GM23338 (cell line): ENCODE data around the gene LCN6. TPM values are rescaled to one million over a fixed set of nuclear protein-coding genes. Genes with fewer than 3 reads are reported as not detected.

Experiments used
- ATAC-seq: fragments of 200-7000 bp; cut with Tn5 transposase; 3 replicates; pipeline ENCODE4 v1.9.1; 2020
- DNase-seq: peaks from one replicate; pipeline ENCODE4 v3.0.0-alpha.2; 2015; ENCODE audit warnings: low spot score
- H2AFZ ChIP-seq: fragments of 200-600 bp; sonication (generic); 2 replicates; pipeline ENCODE4 v1.8.0; 2016; ENCODE audit warnings: antibody characterized with exemption, mild to moderate bottlenecking, moderate library complexity
- H3F3A ChIP-seq: fragments of 200-600 bp; sonication (generic); replicated peaks from 2 replicates; pipeline ENCODE4 v1.8.0; 2017; ENCODE audit warnings: antibody characterized with exemption, mixed run types, low read depth
- H3K27ac ChIP-seq: fragments of 200-600 bp; sonication (generic); 2 replicates; pipeline ENCODE4 v1.6.1; 2016; ENCODE audit warnings: low read depth
- H3K27me3 ChIP-seq: fragments of 200-600 bp; sonication (generic); 2 replicates; pipeline ENCODE4 v1.8.0; 2016; ENCODE audit warnings: mild to moderate bottlenecking, mixed run types, moderate library complexity; ENCODE audit not compliant: insufficient read depth
- H3K36me3 ChIP-seq: fragments of 200-600 bp; sonication (generic); 2 replicates; pipeline ENCODE4 v1.8.0; 2016; ENCODE audit warnings: mild to moderate bottlenecking; ENCODE audit not compliant: insufficient read depth
- H3K4me1 ChIP-seq: fragments of 200-600 bp; sonication (generic); 2 replicates; pipeline ENCODE4 v1.8.0; 2016; ENCODE audit warnings: mild to moderate bottlenecking, moderate library complexity; ENCODE audit not compliant: insufficient read depth
- H3K4me2 ChIP-seq: fragments of 200-600 bp; sonication (generic); 2 replicates; pipeline ENCODE4 v1.7.1; 2017; ENCODE audit warnings: mixed run types
- H3K4me3 ChIP-seq: fragments of 200-600 bp; sonication (generic); 2 replicates; pipeline ENCODE4 v1.6.1; 2016; ENCODE audit warnings: mixed run types
- H3K79me2 ChIP-seq: fragments of 200-600 bp; sonication (generic); replicated peaks from 2 replicates; pipeline ENCODE4 v1.8.0; 2017; ENCODE audit warnings: mild to moderate bottlenecking; ENCODE audit not compliant: insufficient read depth
- H3K9me2 ChIP-seq: fragments of 200-600 bp; sonication (generic); 2 replicates; pipeline ENCODE4 v1.8.0; 2017; ENCODE audit not compliant: insufficient read depth
- H4K20me1 ChIP-seq: fragments of 200-600 bp; sonication (generic); replicated peaks from 2 replicates; pipeline ENCODE4 v1.8.0; 2017; ENCODE audit warnings: mild to moderate bottlenecking; ENCODE audit not compliant: insufficient read depth
- H3K27ac Mint-ChIP-seq: 2 replicates; pipeline ENCODE4 v1.8.0; 2020; ENCODE audit warnings: inconsistent platforms, mild to moderate bottlenecking, moderate library complexity, mixed read lengths
- H3K27me3 Mint-ChIP-seq: 3 replicates; pipeline ENCODE4 v1.8.0; 2022; ENCODE audit warnings: low read depth, mild to moderate bottlenecking, moderate library complexity, mixed read lengths, inconsistent platforms; ENCODE audit not compliant: insufficient read depth, poor library complexity
- H3K36me3 Mint-ChIP-seq: 3 replicates; pipeline ENCODE4 v1.8.0; 2021; ENCODE audit warnings: low read depth, mild to moderate bottlenecking, inconsistent platforms, moderate library complexity, mixed read lengths
- H3K4me1 Mint-ChIP-seq: 3 replicates; pipeline ENCODE4 v1.8.0; 2020; ENCODE audit warnings: mild to moderate bottlenecking, inconsistent platforms, mixed read lengths
- H3K4me3 Mint-ChIP-seq: 3 replicates; pipeline ENCODE4 v1.8.0; 2021; ENCODE audit warnings: moderate library complexity, mild to moderate bottlenecking, inconsistent platforms, mixed read lengths
- H3K9me3 Mint-ChIP-seq: 3 replicates; pipeline ENCODE4 v1.8.0; 2020; ENCODE audit warnings: moderate library complexity, mild to moderate bottlenecking, inconsistent platforms, mixed read lengths
- CREB1 ChIP-seq: fragments of 250-450 bp; sonication (Bioruptor Pico); IDR thresholded peaks from 2 replicates; pipeline ENCODE4 v1.5.0; 2020; ENCODE audit warnings: low read depth, mild to moderate bottlenecking, moderate library complexity
- CTCF ChIP-seq, 2 experiments: fragments of 200-600 bp in 1 of 2; sonication (generic) in 1 of 2; conservative IDR thresholded peaks; 2 replicates each; pipeline versions ENCODE4 v1.5.1 to v1.6.1; 2016 to 2017; ENCODE audit warnings: antibody characterized with exemption in 2 of 2, low read depth in 2 of 2, mild to moderate bottlenecking in 2 of 2, moderate library complexity in 1 of 2
- ETS1 ChIP-seq: IDR thresholded peaks from 2 replicates; pipeline ENCODE4 v1.6.1; 2016; ENCODE audit warnings: antibody characterized with exemption
- EZH2phosphoT487 ChIP-seq: fragments of 200-600 bp; sonication (generic); IDR thresholded peaks from one replicate; pipeline ENCODE4 v1.8.1; 2018; ENCODE audit warnings: antibody characterized with exemption; ENCODE audit not compliant: unreplicated experiment
- POLR2AphosphoS5 ChIP-seq: IDR thresholded peaks from 2 replicates; pipeline ENCODE4 v1.6.1; 2016; ENCODE audit warnings: antibody characterized with exemption, low read depth
- polyA plus RNA-seq: library from polyadenylated mRNA; unstranded; fragments of >200 nt; fragmentation: Nextera tagmentation; extraction: Ambion mirVana; gene quantifications from 2 replicates; pipeline ENCODE4 v1.2.1, GENCODE V29; 2016
- total RNA-seq: library from RNA; depleted of rRNA; stranded (reverse); fragments of >200 nt; shearing (Covaris generic); gene quantifications from 2 replicates; pipeline ENCODE4 v1.2.3, GENCODE V29; 2014

LCN6 gene
- total and polyA plus RNA-seq, 2 experiments from 2014 or later, result not detected

- peaks cover 43% of the 10 kb centered on the region for H3F3A ChIP-seq
- Mint-ChIP-seq H3K4me1 (peaks cover 18% of the 10 kb centered on the region), H3K27me3 (peaks cover 28% of the 10 kb centered on the region), H3K27ac (no peak overlapping the region), H3K9me3 (no peaks in the 10 kb centered on the region; the same call in 1 of the 3 replicates), H3K4me3 (peak overlapping the region; percentile 93; the same call in 2 of the 3 replicates), H3K36me3 (peaks cover 48% of the 10 kb centered on the region)
- H3K36me3 ChIP-seq, result peaks cover 22% of the 10 kb centered on the region
- peaks cover 35% of the 10 kb centered on the region for H3K79me2 ChIP-seq
- H4K20me1 ChIP-seq, result peaks cover 31% of the 10 kb centered on the region
- TF ChIP-seq CREB1 (CRISPR knock-in tag) (peak; percentile 88), EZH2phosphoT487 (no peak), CTCF (conservative IDR thresholded peaks at IDR 0.05; ENCODE audit: low read depth in 2 of 2) (peak; percentile 56 to 79), ETS1 (peak; percentile 45; the same call in 1 of the 2 replicates), POLR2AphosphoS5 (peak; percentile 95)
- H3K9me2 ChIP-seq, result no peaks in the 10 kb centered on the region
- H3K27ac ChIP-seq, result no peak overlapping the region
- H3K4me3 ChIP-seq, result peak overlapping the region; percentile 99
- DNase-seq, result peak; percentile 79
- H3K4me1 ChIP-seq, result peaks cover 9% of the 10 kb centered on the region; the same call in 1 of the 2 replicates
- peak; percentile 50 for ATAC-seq
- peaks cover 15% of the 10 kb centered on the region for H3K27me3 ChIP-seq
- no peak overlapping the region; the same call in 1 of the 2 replicates for H2AFZ ChIP-seq
- peak overlapping the region; percentile 94 for H3K4me2 ChIP-seq
Observed at GRCh38 chr9:136728080-136728547, 20.2 kb downstream of the LCN6 start.

- Histone ChIP-seq H3K79me2 (peaks cover 35% of the 10 kb centered on the region), H2AFZ (no peak overlapping the region), H3K4me1 (peaks cover 9% of the 10 kb centered on the region; the same call in 1 of the 2 replicates), H3K27ac (0 out of 2 replicates have a peak overlapping the region, but pooled peaks have one; percentile 39), H3K4me3 (peak overlapping the region; percentile 99), H3K36me3 (peaks cover 22% of the 10 kb centered on the region), H3K4me2 (peak overlapping the region; percentile 94), H3F3A (peaks cover 50% of the 10 kb centered on the region), H3K9me2 (no peaks in the 10 kb centered on the region), H4K20me1 (peaks cover 31% of the 10 kb centered on the region), H3K27me3 (peaks cover 15% of the 10 kb centered on the region)
- DNase-seq, result no peak
- Mint-ChIP-seq H3K36me3 (peaks cover 50% of the 10 kb centered on the region), H3K27me3 (peaks cover 27% of the 10 kb centered on the region), H3K27ac (peak overlapping the region; percentile 94), H3K4me3 (peak overlapping the region; percentile 93), H3K9me3 (no peaks in the 10 kb centered on the region; the same call in 2 of the 3 replicates), H3K4me1 (peaks cover 18% of the 10 kb centered on the region)
- TF ChIP-seq ETS1, result no peak
- peak in 1 of 2 experiments; percentile 46; a peak in 2 of 4 replicates for TF ChIP-seq CTCF (conservative IDR thresholded peaks at IDR 0.05; ENCODE audit: low read depth in 2 of 2)
- peak; percentile 1; the same call in 2 of the 3 replicates for ATAC-seq
Observed at GRCh38 chr9:136726631-136727191, 21.6 kb downstream of the LCN6 start.
